ENCODE data around the gene NDUFC1.

GRCh38 chr4:139253046-139253445 is 49.2 kb downstream of the NDUFC1 start:
- TF ChIP-seq CTCF (conservative IDR thresholded peaks at IDR 0.05; ENCODE audit: low read depth, low read length) (no peak), POLR2A (IDR thresholded peaks at IDR 0.05; ENCODE audit: low read depth, low read length) (no peak), CEBPB (IDR thresholded peaks at IDR 0.05; ENCODE audit: low read depth, low read length) (no peak), SMC3 (IDR thresholded peaks at IDR 0.05; ENCODE audit: low read depth, low read length) (no peak), RAD21 (IDR thresholded peaks at IDR 0.05; ENCODE audit: low read length) (no peak), CHD1 (IDR thresholded peaks at IDR 0.05; ENCODE audit: low read depth, low read length) (no peak)

Measured in IMR-90 (cell line).